Measurements from ENCODE around the gene PCYOX1L. TPM values are rescaled to one million over a fixed set of nuclear protein-coding genes. Genes with fewer than 3 reads are reported as not detected.

Gene PCYOX1L
- polyA plus RNA-seq, 3 donors, result 9.8 to 31.8 (median 13.5) TPM

- intact Hi-C loops (cut with micrococcal nuclease), result no loop called here
- peaks cover 5% of the 10 kb centered on the region for H3K4me1 Mint-ChIP-seq
- no peak for TF ChIP-seq CTCF (IDR thresholded peaks at IDR 0.05)
- no peak for DNase-seq
- Histone ChIP-seq H2AFZ (ENCODE audit: insufficient read depth, low read depth, low read length, poor library complexity, severe bottlenecking) (no peak overlapping the region), H3K79me2 (ENCODE audit: insufficient read depth, low read length) (peaks cover 36% of the 10 kb centered on the region), H4K20me1 (ENCODE audit: insufficient read depth, low read length) (no peaks in the 10 kb centered on the region), H3K27me3 (ENCODE audit: control insufficient read depth in 2 of 2, insufficient read depth in 2 of 2, low read length in 2 of 2) (no peaks in the 10 kb centered on the region), H3K4me2 (replicated peaks; ENCODE audit: extremely low read depth, low read length, poor library complexity, severe bottlenecking) (no peak overlapping the region), H3K36me3 (replicated peaks in 1 of 2; ENCODE audit: control insufficient read depth in 1 of 2, insufficient read depth in 2 of 2, low read length in 2 of 2) (peaks cover 65 to 86% of the 10 kb centered on the region in 2 donors), H3K9me3 (replicated peaks in 1 of 2; ENCODE audit: control insufficient read depth in 1 of 2, insufficient read depth in 1 of 2, low read length in 2 of 2) (no peaks in the 10 kb centered on the region), H3K9ac (ENCODE audit: insufficient read depth, low read length, poor library complexity, severe bottlenecking) (no peak overlapping the region), H3K4me1 (ENCODE audit: control insufficient read depth in 1 of 2, insufficient read depth in 2 of 2, low read length in 2 of 2) (peaks cover under 1 to 2% of the 10 kb centered on the region in 2 donors), H3K27ac (ENCODE audit: low read depth in 1 of 2, low read length in 2 of 2) (no peak overlapping the region), H3K4me3 (replicated peaks in 1 of 3; ENCODE audit: low read depth in 2 of 3, low read length in 3 of 3) (no peak overlapping the region)
- peak overlapping the region in 1 of 7 donors; percentile 10 for H3K27ac Mint-ChIP-seq
- H3K36me3 Mint-ChIP-seq, result peaks cover 70 to 76% of the 10 kb centered on the region in 2 donors
- H3K27me3 Mint-ChIP-seq (ENCODE audit: low read depth in 3 of 3), result no peaks in the 10 kb centered on the region
- H3K9me3 Mint-ChIP-seq, result no peaks in the 10 kb centered on the region
- H3K4me3 Mint-ChIP-seq, result no peak overlapping the region
- 83% methylated on average over 1 of the region's 4 CpGs for WGBS (ENCODE audit: insufficient coverage)
Measured at GRCh38 chr5:149352169-149352568, 5.7 kb upstream of the PCYOX1L start.

- Histone ChIP-seq H3K4me3 (replicated peaks in 1 of 3; ENCODE audit: low read depth in 2 of 3, low read length in 3 of 3) (no peak overlapping the region), H3K4me1 (ENCODE audit: control insufficient read depth in 1 of 2, insufficient read depth in 2 of 2, low read length in 2 of 2) (peaks cover 14 to 18% of the 10 kb centered on the region in 2 donors), H3K27ac (ENCODE audit: low read depth in 1 of 2, low read length in 2 of 2) (no peak overlapping the region), H3K79me2 (ENCODE audit: insufficient read depth, low read length) (peaks cover 27% of the 10 kb centered on the region), H3K36me3 (replicated peaks in 1 of 2; ENCODE audit: control insufficient read depth in 1 of 2, insufficient read depth in 2 of 2, low read length in 2 of 2) (peaks cover 54 to 69% of the 10 kb centered on the region in 2 donors), H2AFZ (ENCODE audit: insufficient read depth, low read depth, low read length, poor library complexity, severe bottlenecking) (no peak overlapping the region), H4K20me1 (ENCODE audit: insufficient read depth, low read length) (peaks cover 2% of the 10 kb centered on the region), H3K9me3 (replicated peaks in 1 of 2; ENCODE audit: control insufficient read depth in 1 of 2, insufficient read depth in 1 of 2, low read length in 2 of 2) (no peaks in the 10 kb centered on the region), H3K27me3 (ENCODE audit: control insufficient read depth in 2 of 2, insufficient read depth in 2 of 2, low read length in 2 of 2) (no peaks in the 10 kb centered on the region), H3K9ac (ENCODE audit: insufficient read depth, low read length, poor library complexity, severe bottlenecking) (no peak overlapping the region), H3K4me2 (replicated peaks; ENCODE audit: extremely low read depth, low read length, poor library complexity, severe bottlenecking) (no peak overlapping the region)
- Mint-ChIP-seq H3K27ac (no peak overlapping the region), H3K4me1 (peaks cover 15% of the 10 kb centered on the region), H3K36me3 (peaks cover 60 to 63% of the 10 kb centered on the region in 2 donors), H3K4me3 (no peak overlapping the region), H3K9me3 (no peaks in the 10 kb centered on the region), H3K27me3 (ENCODE audit: low read depth in 3 of 3) (no peaks in the 10 kb centered on the region)
- no peak for TF ChIP-seq CTCF (IDR thresholded peaks at IDR 0.05)
- intact Hi-C loops (cut with micrococcal nuclease), result no loop called here
- WGBS (ENCODE audit: insufficient coverage), result no CpG with 5 or more reads among the region's 2 CpGs
- DNase-seq, result no peak
Measured at GRCh38 chr5:149353911-149354310, 3.9 kb upstream of the PCYOX1L start.

Measured in CD14-positive monocyte (primary cell).